HG03139 (cell line): ENCODE results near the gene TIPRL.
"Not testable (repeated sequence)": the region's sequence is repeated elsewhere in the genome, so short reads cannot be mapped to it uniquely, and the experiment has no call there.

ENCODE experiments used
- ATAC-seq: cut with Tn5 transposase; IDR thresholded peaks from one replicate; pipeline ENCODE4 v1.9.1; 2021; ENCODE audit not compliant: unreplicated experiment

TIPRL gene

DNA sequence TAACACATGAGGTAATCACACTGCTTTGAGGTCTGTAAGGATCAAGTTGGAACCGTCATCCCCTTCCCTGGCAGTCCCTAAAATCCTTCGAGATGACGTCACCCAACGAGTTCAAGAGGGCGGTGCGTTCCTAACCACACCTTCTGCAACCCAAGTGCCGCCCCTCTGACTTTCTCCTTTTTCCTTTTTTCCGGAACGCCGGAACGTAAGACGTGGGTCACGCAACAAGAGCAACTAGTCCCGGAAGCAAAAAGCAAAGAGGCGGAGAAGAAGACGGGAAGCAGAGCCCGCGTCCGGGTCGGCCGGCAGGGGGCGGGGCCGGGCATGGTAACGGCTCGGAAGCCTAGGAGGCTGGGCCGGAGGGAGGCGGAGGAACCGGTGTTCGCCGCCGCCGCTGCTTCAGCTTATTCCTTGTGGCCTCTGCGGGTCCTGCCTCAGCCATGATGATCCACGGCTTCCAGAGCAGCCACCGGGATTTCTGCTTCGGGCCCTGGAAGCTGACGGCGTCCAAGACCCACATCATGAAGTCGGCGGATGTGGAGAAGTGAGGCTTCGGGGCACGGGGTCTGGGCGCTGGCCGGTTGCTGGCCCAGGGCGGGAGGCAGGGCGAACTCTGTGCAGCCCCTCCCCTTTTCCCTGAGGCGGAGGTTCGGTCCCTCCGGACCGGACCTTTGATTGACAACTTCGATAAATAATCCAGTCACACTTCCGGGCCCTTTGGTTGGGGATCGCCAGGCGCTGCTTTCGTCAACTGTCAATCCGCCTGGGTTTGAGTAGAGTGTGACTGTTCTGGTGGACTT is at the start of gene TIPRL:
TIPRL (plus strand) TSS at position 325 of the 800 bp plus-strand sequence; CDS start at position 441, 116 bp downstream.
- peak; percentile 87 for ATAC-seq

DNA sequence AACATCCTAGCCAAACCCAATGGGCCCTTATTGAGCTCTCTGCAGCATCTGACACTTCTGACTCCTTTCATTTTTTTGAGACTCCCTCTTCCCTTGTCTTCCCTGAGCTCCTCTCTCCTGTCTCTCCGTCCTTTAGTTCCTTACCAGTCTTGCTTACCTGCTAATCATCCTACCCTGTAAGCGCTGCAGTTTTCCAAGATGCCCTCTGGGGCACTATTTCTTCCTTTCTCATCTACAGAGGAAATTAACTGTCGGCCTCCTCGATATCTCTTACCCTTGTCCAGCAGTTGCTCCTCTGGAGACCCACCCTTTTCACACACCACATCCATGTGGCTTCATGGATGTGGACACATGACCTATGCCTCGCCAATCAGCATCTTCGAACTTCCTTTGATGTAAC is 48.8 kb upstream of the TIPRL start:
- no peak for ATAC-seq

DNA sequence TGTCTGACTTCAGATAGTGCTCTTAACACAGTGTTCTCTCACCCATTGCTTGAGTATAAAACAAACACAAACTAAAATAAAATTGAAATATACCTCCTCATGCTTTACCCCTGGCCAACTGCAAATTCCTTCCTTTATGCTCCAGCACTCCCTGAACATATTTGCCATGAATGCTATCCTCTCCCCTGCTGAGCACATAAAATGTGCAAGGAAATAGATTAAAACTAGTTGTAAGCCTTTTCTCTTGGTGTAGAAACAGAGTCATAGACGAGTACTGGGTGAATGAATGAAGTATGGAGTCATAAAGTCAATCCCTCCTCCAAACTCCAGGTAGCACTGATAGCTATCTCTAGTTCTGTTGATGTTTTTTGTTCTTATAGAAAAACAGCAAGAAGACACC is 44.6 kb upstream of the TIPRL start:
- ATAC-seq, result no peak

DNA sequence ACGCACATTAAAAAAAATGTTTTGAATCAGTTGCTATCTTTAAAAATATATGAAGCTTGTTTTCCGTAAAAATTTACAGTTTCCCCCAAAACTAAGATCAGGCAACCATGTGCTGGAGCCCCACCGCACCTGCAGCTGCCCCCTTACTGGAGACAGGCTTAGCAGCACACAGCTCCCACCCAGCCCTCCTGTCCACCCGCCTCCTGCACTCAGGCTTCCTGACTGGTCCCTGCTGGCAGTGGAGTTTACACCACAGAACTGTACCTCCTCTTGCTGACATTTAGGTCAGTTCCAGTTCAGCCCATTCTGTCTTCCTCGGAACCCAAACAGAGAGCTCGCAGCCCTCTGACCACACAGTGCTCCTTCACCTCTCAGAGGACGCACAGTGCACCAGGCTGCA is 44.1 kb upstream of the TIPRL start:
- ATAC-seq, result no peak

DNA sequence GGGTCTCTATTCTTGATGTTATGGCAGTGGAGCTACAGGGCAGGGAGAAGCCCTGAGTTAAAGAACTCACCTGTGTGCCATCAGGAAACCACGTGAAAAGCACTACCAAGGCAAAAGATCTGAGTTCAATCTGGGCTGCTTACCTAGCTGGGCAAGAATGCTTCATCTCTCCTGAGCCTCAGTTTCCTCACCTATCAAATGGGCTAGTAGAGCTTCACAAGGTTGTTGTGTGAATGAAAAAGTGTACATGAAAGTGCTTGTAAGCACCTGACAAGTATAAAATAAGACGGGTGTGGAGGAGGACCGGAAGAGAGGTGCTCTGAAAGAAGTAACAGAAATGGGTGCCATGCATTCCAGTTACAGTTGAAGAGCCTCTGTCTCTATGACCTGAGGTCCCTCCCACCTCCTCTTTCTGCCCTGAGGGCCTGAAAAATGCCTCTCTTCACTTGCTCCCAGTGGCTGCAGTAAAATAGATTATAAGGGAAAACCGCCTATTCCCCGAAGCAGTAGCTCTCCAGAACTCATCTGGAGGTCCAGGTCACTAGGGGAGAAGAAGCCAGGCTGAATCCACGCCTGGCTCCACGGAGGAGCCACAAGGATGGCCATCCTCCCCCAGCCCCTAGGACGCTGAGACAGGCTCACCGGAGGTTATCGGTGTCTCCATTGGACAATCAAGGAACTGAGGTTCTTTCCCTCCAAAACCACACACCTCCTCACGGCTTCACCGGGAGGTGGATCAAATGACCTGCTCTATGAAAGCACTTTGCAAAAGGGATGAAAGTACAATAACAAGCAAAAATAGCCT is 43.4 kb upstream of the TIPRL start:
- no peak for ATAC-seq

DNA sequence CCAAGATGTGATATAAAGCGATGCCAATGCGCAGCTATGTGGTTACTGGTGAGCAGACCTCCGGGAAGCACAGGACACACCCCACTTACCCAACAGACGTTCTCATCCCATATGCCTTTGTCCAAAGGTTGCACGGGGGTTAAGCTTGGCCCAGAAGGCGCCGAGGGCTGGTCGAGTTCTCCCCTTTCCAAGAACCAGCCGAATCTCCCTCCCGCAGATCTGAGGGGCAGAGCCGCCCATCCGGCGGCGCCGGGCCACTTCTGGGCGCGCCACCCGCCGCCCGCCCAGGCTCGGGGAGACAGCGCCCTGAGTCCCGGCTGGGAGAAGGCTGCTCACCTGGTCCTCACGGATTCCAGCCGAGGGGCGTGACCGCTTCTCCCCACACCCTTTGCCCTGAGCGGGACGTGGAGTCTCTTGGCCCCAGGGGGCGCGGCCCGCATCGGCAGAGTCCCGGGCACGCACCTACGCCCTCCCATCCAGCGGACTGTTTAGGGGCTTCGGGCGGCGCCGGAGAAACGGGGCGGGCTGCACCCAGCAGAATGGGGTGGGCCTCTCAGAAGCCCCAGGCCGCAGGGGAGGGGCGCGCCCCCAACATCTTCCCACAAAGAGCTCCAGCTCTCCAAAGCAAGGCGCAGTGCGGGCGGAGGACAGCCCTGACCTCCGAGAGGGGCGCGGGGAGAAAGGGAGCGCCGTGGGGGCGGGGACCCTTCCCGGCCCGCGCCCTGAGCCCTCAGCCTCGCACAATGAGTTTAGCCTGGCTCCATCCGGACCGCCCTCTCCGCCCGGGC is 42.6 kb upstream of the TIPRL start:
- no peak for ATAC-seq

DNA sequence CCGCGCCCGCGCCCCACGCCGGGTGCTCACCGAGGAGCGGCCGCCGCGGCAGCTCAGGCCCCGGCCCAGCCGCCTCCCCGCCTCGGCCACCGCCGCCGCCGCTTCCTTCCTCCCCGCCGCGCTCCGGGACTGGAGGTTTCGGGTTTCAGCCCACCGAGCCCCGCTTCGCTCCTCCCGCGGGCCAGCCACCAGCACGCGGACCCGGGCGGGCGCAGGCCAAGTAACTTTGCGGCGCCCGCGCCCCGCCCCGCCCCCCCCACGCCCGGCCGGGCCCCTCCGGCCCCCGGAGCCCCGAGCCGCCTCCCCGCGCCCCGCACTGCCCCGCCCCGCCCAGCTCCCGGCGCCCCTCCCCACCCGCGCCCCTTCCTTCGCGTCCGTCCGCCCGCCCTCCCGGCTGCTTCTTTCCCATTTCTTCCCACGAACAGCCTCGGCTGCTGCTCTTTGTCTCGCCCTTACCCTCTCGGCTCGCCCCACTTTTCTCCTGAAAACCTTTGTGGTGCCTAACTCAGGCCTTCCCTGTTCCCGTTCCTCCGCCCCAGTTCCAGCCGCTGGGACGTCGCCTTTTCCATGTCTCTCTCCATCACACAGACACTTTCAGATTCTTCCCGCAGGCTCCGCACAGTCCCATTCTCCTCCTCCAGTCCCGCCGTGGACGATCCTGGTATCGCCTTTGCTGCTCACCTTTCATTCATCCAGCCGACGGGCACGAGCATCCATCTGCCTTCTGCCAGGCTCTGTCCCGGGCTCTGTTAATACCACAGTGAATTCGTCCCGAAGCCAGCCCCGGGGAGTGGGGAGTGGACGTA is 41.9 kb upstream of the TIPRL start, which contains the start of gene GPR161:
GPR161 (minus strand) TSS at position 222 of the 806 bp plus-strand sequence. CDS start 32,080 bp downstream, outside the sequence.
- no peak for ATAC-seq

DNA sequence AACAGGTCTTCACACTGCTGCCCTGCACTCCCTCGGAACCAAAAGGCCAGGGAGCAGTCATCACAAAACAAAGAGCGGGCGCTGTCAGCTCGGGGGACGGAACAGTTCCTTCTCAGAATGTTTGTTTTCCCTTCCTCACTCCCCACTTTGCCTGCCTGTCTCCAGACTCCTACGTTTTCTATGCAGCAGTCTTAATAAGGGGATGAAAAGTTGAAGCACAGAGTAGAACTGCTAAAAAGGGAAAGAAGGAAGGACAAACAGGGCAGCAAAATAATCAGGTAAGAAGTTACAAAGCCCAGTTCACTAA is 41.3 kb upstream of the TIPRL start:
- no peak for ATAC-seq

DNA sequence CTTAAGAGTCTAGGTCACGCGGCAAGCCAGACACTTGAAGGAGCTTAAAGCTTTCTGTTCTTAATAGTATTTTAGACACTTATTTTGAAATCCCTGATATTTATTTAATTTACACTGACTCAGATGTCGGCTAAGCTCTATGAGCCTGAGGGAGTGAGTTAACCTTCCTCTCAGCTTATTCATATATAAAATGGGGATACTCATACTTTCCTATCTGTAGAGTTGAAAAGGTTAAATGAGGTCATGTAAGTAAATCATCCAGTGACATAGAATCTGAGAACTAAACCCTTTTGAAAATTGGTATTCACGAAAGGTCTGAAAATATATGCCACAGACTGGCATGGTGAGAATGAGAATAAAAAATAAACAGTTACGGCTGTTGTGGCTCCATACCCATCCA is 40.6 kb upstream of the TIPRL start:
- no peak for ATAC-seq

DNA sequence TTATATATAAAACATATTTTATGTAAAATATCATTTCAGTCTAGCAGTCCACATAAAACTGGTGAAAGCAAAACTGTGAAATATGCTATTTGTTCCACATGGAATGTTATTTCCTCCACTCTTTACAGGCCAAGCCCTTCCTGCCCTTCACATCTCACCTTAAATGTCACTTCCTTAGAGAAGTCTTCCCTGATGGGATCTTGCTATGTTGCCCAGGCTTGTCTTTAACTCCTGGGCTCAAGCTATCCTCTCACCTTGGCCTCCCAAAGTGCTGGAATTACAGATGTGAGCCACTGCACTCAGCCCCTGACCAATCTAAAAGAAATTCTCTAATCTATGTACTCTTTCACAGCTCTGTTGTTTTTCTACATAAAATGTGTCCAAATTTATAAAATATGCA is 39.7 kb upstream of the TIPRL start:
- ATAC-seq, result no peak

DNA sequence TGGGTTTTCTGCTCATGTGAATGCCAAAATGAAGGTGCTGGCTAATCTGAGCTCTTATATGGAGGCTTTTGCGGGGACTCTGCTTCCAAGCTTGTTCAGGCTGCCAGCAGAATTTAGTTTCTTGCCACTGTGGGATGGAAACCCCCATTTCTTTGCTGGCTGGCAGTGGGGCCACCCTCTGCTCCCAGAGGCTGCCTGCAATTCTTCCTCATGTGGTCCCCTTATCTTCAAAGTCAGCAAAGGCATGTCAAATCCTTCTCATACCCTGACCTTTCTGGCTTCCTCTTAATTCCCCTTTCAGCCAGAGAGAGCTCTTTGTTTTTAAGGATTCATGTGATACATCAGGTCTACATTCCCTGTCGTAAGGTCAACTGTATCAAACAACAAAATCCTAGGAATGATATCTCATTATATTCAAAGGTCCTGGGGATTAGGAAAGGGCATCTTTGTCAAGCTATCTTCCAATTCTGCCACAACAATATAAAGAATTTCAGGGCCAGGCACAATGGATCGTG is 36.8 kb upstream of the TIPRL start:
- no peak for ATAC-seq

DNA sequence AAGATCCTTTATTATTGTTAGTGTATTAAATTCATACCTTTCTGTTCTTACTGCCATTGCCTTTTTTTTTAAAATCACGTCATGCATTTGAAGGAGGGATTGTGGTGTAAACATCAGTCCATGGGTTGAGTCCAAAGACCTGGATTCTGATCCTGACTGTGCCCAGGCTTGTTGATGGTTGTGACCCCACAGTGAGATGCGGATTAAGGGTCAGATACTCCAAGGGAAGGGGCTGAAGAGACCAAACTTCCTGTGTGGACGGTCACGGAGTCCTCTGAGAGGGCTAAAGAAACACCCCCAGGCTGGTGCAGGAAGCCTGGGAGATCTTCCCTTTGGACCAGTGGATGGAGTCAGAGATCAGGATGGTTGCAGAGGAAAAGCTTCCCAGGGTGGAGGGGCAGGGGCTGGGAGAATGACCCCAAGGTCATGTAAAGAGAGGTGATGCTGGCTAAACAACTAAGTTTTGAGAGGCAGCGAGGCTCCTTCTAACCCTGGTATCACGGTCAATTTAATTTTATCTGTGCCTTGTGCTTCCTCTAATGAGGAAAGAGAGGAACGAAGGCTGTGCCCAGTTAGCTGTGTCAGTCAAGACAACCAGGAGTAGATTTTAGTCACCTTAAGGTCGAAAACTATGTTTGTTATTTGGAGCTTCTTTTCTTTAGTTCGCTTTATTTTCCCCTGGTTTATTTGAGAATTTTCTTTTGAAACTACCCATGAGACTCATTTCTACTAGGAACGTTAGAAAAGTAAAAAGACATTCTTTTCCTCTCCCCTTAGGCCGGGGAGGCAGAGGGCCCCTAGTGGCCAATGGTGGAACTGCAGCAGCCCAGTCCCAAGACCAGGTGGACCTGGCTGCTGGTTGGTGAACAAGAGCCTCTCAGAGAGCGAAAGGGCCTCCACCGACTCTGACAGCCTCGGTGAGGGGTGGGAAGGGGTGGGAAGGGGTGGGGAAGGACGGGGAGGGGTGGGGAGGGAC is 33.3 kb upstream of the TIPRL start:
- ATAC-seq, result peak; percentile 91

DNA sequence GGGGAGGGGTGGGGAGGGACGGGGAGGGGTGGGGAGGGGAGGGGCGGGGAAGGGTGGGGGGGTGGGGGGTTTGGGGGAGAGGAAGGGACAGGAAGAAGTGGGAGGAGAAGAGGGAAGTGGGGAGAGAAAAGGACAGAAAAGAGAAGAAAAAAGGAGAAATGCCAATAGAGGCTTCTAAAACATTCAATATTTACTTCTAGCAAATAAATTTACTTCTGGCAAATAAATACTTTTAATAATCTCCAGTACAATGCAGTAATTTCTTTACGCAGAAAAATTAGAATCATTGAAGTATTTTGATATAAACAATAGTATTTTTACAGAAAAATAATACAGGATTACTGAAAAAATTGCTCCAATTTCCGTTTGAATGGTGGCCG is 32.6 kb upstream of the TIPRL start:
- no peak for ATAC-seq

DNA sequence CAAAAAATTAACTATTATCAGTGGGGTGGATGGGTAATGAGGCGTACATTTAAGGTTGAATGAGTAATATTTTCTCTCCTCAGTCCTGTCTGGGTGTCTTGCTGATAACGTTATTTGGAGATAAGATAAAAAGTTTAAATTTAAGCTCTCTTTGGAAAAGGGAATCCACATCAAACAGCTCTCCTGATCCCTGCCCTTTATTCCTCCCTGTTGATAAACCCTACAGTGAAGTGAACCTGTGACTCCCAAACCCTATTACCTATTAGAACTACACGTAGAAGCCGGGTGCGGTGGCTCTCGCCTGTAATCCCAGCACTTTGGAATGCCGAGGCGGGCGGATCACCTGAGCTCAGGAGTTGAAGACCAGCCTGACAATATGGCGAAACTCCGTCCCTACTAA is 32.1 kb upstream of the TIPRL start:
- no peak for ATAC-seq

DNA sequence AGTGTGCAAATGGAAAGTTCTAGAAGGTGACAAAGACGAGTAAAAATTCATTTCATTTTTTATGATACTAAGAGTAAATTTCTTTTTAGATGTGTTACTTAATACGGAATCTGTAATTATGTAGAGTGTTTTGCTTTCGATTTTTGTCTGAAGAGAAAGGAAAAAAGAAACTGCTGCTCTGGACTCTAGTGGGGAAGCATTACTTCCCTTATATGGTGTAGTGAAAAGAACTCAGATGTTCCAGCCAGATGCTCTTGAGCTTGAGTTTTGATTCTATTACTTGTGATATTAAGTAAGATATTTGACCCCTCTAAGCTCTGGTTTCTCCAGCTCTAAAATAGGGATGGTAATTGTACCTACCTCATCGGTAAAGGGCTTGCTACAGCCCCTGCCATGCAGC is 29.8 kb upstream of the TIPRL start:
- ATAC-seq, result peak; percentile 64

DNA sequence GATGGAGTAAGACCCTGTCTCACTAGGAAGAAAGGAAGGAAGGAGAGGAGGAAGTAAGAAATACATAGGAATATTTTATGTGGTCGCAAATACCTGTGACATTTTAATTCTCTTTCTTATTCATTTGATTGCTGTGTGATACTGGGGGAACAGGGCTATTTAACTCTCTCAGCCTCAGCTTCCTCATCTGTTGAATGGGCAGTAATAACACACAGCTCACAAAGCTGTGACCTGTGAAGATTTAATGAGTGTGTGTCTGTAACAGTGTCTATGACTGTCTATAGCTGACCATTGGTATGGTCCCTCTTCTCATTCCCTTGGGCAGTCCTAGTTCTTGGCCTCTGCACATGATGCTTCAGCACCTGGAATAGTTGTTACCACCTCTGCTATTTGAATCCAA is 28.5 kb upstream of the TIPRL start:
- no peak for ATAC-seq

DNA sequence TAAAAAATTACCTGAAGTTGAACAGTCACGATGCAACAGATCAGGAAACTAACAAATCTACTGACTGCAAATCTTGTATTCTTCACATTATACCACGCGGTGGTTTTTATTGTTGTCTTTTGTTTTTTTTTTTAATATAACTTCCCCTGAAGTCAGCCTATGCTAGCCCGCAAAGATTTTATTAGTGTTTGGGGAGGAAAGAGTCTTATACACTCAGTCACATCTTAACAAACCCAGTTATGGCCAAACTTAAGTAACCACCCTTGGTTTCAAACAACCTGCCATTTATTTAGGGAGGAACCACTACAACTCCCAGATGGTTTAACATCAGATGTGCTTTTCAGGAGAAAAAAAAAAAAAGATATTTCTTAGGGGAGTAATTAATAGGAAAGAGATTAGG is 26.8 kb upstream of the TIPRL start:
- ATAC-seq, result no peak

DNA sequence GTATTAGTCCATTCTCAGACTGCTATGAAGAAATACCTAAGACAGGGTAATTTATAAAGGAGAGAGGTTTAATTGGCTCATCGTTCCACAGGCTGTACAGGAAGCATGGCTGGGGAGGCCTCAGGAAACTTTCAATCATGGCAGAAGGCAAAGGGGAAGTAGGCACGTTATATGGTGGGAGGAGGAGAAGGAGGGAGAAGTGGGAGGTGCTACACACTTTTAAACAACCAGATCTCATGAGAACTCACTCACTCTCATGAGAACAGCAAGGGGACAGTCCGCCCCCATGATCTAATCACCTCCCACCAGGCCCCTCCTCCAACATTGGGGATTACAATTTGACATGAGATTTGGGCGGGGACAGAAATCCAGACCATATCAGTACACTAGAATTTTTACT is 24.1 kb upstream of the TIPRL start:
- not testable (repeated sequence) for ATAC-seq

DNA sequence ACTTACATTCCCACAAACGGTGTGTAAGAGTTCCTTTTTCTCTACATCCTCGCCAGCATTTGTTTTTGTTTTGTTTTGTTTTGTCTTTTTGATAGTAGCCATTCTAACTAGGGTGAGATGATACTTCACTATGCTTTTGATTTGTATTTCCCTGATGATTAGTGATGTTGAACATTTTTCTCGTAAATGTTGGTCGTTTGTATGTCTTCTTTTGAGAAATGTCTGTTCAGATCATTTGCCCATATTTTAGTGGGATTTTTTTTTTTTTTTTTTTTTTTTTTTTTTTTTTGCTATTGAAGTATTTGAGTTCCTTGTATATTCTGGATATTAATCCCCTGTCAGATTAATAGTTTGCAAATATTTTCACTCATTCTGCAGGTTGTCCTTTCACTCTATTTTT is 22.9 kb upstream of the TIPRL start:
- no peak for ATAC-seq
